ENCODE data around the gene LILRB3. TPM values are rescaled to one million over a fixed set of nuclear protein-coding genes. Genes with fewer than 3 reads are reported as not detected.
A peak's percentile ranks its signal among the peaks of the same experiment; 100 is the strongest.
"Not testable (repeated sequence)": the region's sequence is repeated elsewhere in the genome, so short reads cannot be mapped to it uniquely, and the experiment has no call there.

Gene LILRB3
- polyA plus RNA-seq, 4 donors = 0.83 to 1.7 (median 1.1) TPM

- peak; percentile 80 to 90 (median 84) for DNase-seq (ENCODE audit: low read depth in 4 of 4, low spot score in 3 of 4)
Measured at GRCh38 chr19:54191011-54191810, 31.6 kb downstream of the LILRB3 start, which contains the start of gene TSEN34. Gene TSEN34, plus strand, starts transcription at chr19:54191308. Its CDS starts 57 bp downstream, at chr19:54191365.

- peak; percentile 98 to 99 (median 99) for DNase-seq (ENCODE audit: low read depth in 4 of 4, low spot score in 3 of 4)
Measured at GRCh38 chr19:54190503-54191010, 32.2 kb downstream of the LILRB3 start.

- peak; percentile 100 for DNase-seq (ENCODE audit: low read depth in 4 of 4, low spot score in 3 of 4)
Measured at GRCh38 chr19:54189735-54190502, 32.9 kb downstream of the LILRB3 start.

GRCh38 chr19:54189145-54189734 is 33.6 kb downstream of the LILRB3 start, which contains the start of gene MBOAT7:
Gene MBOAT7, minus strand, starts transcription at chr19:54189580. Its CDS starts 1,072 bp downstream, at chr19:54188508.
- DNase-seq (ENCODE audit: low read depth in 4 of 4, low spot score in 3 of 4) = no peak

GRCh38 chr19:54188215-54188871 is 34.5 kb downstream of the LILRB3 start:
- no peak for DNase-seq (ENCODE audit: low read depth in 4 of 4, low spot score in 3 of 4)

- no peak for DNase-seq (ENCODE audit: low read depth in 4 of 4, low spot score in 3 of 4)
Measured at GRCh38 chr19:54186934-54187381, 35.8 kb downstream of the LILRB3 start.

- DNase-seq (ENCODE audit: low read depth in 4 of 4, low spot score in 3 of 4) = no peak
Measured at GRCh38 chr19:54186351-54186750, 36.5 kb downstream of the LILRB3 start.

GRCh38 chr19:54183431-54183830 is 39.4 kb downstream of the LILRB3 start:
- no peak for DNase-seq (ENCODE audit: low read depth in 4 of 4, low spot score in 3 of 4)

GRCh38 chr19:54181894-54182293 is 40.9 kb downstream of the LILRB3 start:
- DNase-seq (ENCODE audit: low read depth in 4 of 4, low spot score in 3 of 4) = not testable (repeated sequence)

GRCh38 chr19:54180691-54181091 is 42.1 kb downstream of the LILRB3 start:
- no peak for DNase-seq (ENCODE audit: low read depth in 4 of 4, low spot score in 3 of 4)

- peak in 2 of 4 donors; percentile 68 to 74 for DNase-seq (ENCODE audit: low read depth in 4 of 4, low spot score in 3 of 4)
Measured at GRCh38 chr19:54179921-54180461, 42.8 kb downstream of the LILRB3 start.

GRCh38 chr19:54179262-54179852 is 43.5 kb downstream of the LILRB3 start:
- DNase-seq (ENCODE audit: low read depth in 4 of 4, low spot score in 3 of 4) = no peak

GRCh38 chr19:54178581-54179261 is 44.1 kb downstream of the LILRB3 start:
- no peak for DNase-seq (ENCODE audit: low read depth in 4 of 4, low spot score in 3 of 4)

GRCh38 chr19:54173951-54174834 is 48.6 kb downstream of the LILRB3 start:
- DNase-seq (ENCODE audit: low read depth in 4 of 4, low spot score in 3 of 4) = no peak

- DNase-seq (ENCODE audit: low read depth in 4 of 4, low spot score in 3 of 4) = no peak
Measured at GRCh38 chr19:54173359-54173699, 49.5 kb downstream of the LILRB3 start.

- no peak for DNase-seq (ENCODE audit: low read depth in 4 of 4, low spot score in 3 of 4)
Measured at GRCh38 chr19:54172471-54173358, 50.1 kb downstream of the LILRB3 start, which contains the start of gene TMC4. Gene TMC4, minus strand, starts transcription at chr19:54173160. Its CDS starts 43 bp downstream, at chr19:54173117.

Measured in right renal pelvis (tissue), 4 donors.